H9 (cell line): ENCODE measurements around the gene C1QA. TPM values are rescaled to one million over a fixed set of nuclear protein-coding genes. Genes with fewer than 3 reads are reported as not detected.

Experiments used
- DNase-seq: peaks from one replicate; pipeline ENCODE4 v3.0.0-alpha.2; 2017
- H2AFZ ChIP-seq: one replicate; pipeline ENCODE4 v1.6.1; 2013; ENCODE audit warnings: mild to moderate bottlenecking, low read length, control low read depth, moderate library complexity
- H2AK5ac ChIP-seq: 2 replicates; pipeline ENCODE4 v1.6.1; 2013; ENCODE audit warnings: low read length, control low read depth, mixed read lengths; ENCODE audit not compliant: insufficient read length
- H2BK120ac ChIP-seq: one replicate; pipeline ENCODE4 v1.6.1; 2013; ENCODE audit warnings: low read depth, mild to moderate bottlenecking, low read length, control low read depth, inconsistent platforms; ENCODE audit not compliant: poor library complexity, severe bottlenecking
- H2BK12ac ChIP-seq: 2 replicates; pipeline ENCODE4 v1.6.1; 2013; ENCODE audit warnings: low read length, control low read depth, mixed read lengths, low read depth; ENCODE audit not compliant: insufficient read length
- H2BK15ac ChIP-seq: 2 replicates; pipeline ENCODE4 v1.6.1; 2013; ENCODE audit warnings: low read depth, low read length, control low read depth
- H2BK20ac ChIP-seq: one replicate; pipeline ENCODE4 v1.6.1; 2013; ENCODE audit warnings: low read depth, mild to moderate bottlenecking, low read length, control low read depth, inconsistent platforms; ENCODE audit not compliant: poor library complexity, severe bottlenecking
- H2BK5ac ChIP-seq: 2 replicates; pipeline ENCODE4 v1.6.1; 2013; ENCODE audit warnings: low read length, control low read depth, mixed read lengths; ENCODE audit not compliant: insufficient read length
- H3K14ac ChIP-seq: 2 replicates; pipeline ENCODE4 v1.6.1; 2013; ENCODE audit warnings: low read length, control low read depth; ENCODE audit not compliant: insufficient read depth
- H3K18ac ChIP-seq: 2 replicates; pipeline ENCODE4 v1.6.1; 2013; ENCODE audit warnings: low read depth, mild to moderate bottlenecking, mixed read lengths, low read length, control low read depth; ENCODE audit not compliant: insufficient read length
- H3K23ac ChIP-seq: 2 replicates; pipeline ENCODE4 v1.6.1; 2013; ENCODE audit warnings: low read length, control low read depth, mixed read lengths, low read depth; ENCODE audit not compliant: insufficient read length
- H3K23me2 ChIP-seq: 2 replicates; pipeline ENCODE4 v1.6.1; 2013; ENCODE audit warnings: low read depth, mild to moderate bottlenecking, mixed read lengths, low read length, control low read depth; ENCODE audit not compliant: insufficient read length, poor library complexity, severe bottlenecking
- H3K27ac ChIP-seq: 2 replicates; pipeline ENCODE4 v1.5.1; 2013; ENCODE audit warnings: low read length, control low read depth, mixed read lengths, low read depth; ENCODE audit not compliant: insufficient read length
- H3K27me3 ChIP-seq: 2 replicates; pipeline ENCODE4 v1.6.1; 2013; ENCODE audit warnings: low read length, control low read depth, inconsistent platforms; ENCODE audit not compliant: insufficient read depth
- H3K4ac ChIP-seq: 2 replicates; pipeline ENCODE4 v1.6.1; 2013; ENCODE audit warnings: low read depth, mild to moderate bottlenecking, control low read depth, inconsistent platforms, low read length, moderate library complexity
- H3K4me1 ChIP-seq: 2 replicates; pipeline ENCODE4 v1.6.1; 2013; ENCODE audit warnings: low read length, control low read depth, inconsistent platforms; ENCODE audit not compliant: insufficient read depth
- H3K4me2 ChIP-seq: 2 replicates; pipeline ENCODE4 v1.6.1; 2013; ENCODE audit warnings: low read length, control low read depth, mixed read lengths; ENCODE audit not compliant: insufficient read length, insufficient read depth
- H3K56ac ChIP-seq: 2 replicates; pipeline ENCODE4 v1.6.1; 2013; ENCODE audit warnings: low read depth, mild to moderate bottlenecking, mixed read lengths, low read length, control low read depth; ENCODE audit not compliant: insufficient read length
- H3K79me1 ChIP-seq: 2 replicates; pipeline ENCODE4 v1.6.1; 2013; ENCODE audit warnings: low read depth, mild to moderate bottlenecking, moderate library complexity, low read length, control low read depth, inconsistent platforms; ENCODE audit not compliant: insufficient read depth, poor library complexity, severe bottlenecking
- H3K79me2 ChIP-seq: 2 replicates; pipeline ENCODE4 v1.6.1; 2013; ENCODE audit warnings: low read length, control low read depth, inconsistent platforms; ENCODE audit not compliant: insufficient read depth
- H3K9ac ChIP-seq: 2 replicates; pipeline ENCODE4 v1.6.1; 2013; ENCODE audit warnings: low read length, control low read depth, mixed read lengths; ENCODE audit not compliant: insufficient read length; ENCODE audit errors: extremely low read depth
- H3K9me3 ChIP-seq: one replicate; pipeline ENCODE4 v1.6.1; 2013; ENCODE audit warnings: low read depth, low read length, inconsistent platforms; ENCODE audit not compliant: control insufficient read depth
- H3T11ph ChIP-seq: one replicate; pipeline ENCODE4 v1.6.1; 2013; ENCODE audit warnings: mild to moderate bottlenecking, low read length, control low read depth, inconsistent platforms
- H4K20me1 ChIP-seq: one replicate; pipeline ENCODE4 v1.6.1; 2013; ENCODE audit not compliant: control insufficient read depth, insufficient read length, insufficient read depth
- H4K5ac ChIP-seq: 2 replicates; pipeline ENCODE4 v1.6.1; 2013; ENCODE audit warnings: low read depth, mild to moderate bottlenecking, mixed read lengths, low read length, control low read depth; ENCODE audit not compliant: insufficient read length
- H4K8ac ChIP-seq: replicated peaks from 2 replicates; pipeline ENCODE4 v1.6.1; 2013; ENCODE audit warnings: low read length, control low read depth, mixed read lengths, low read depth; ENCODE audit not compliant: insufficient read length
- H4K91ac ChIP-seq: 2 replicates; pipeline ENCODE4 v1.6.1; 2013; ENCODE audit warnings: low read depth, mild to moderate bottlenecking, moderate library complexity, mixed read lengths, low read length, control low read depth; ENCODE audit not compliant: insufficient read length
- H3K27ac Mint-ChIP-seq, 3 experiments: 2 replicates in 2 of 3; 3 replicates in 1 of 3; pipeline ENCODE4 v1.8.0; 2020 to 2021; ENCODE audit warnings: mixed read lengths in 3 of 3, mild to moderate bottlenecking in 1 of 3, moderate library complexity in 1 of 3
- H3K27me3 Mint-ChIP-seq: 2 replicates; pipeline ENCODE4 v1.8.0; 2021; ENCODE audit warnings: low read depth, mild to moderate bottlenecking, moderate library complexity, mixed read lengths
- H3K36me3 Mint-ChIP-seq, 3 experiments: 2 replicates in 2 of 3; 3 replicates in 1 of 3; pipeline ENCODE4 v1.8.0; 2020 to 2021; ENCODE audit warnings: low read depth in 3 of 3, mixed read lengths in 3 of 3; ENCODE audit not compliant: insufficient read depth in 1 of 3
- H3K4me1 Mint-ChIP-seq, 2 experiments: 2 replicates each; pipeline ENCODE4 v1.8.0; 2020; ENCODE audit warnings: mixed read lengths in 2 of 2
- H3K4me3 Mint-ChIP-seq, 2 experiments: 2 replicates in 1 of 2; 3 replicates in 1 of 2; pipeline ENCODE4 v1.8.0; 2020 to 2021; ENCODE audit warnings: mild to moderate bottlenecking in 2 of 2, mixed read lengths in 2 of 2, moderate library complexity in 1 of 2
- H3K9me3 Mint-ChIP-seq, 2 experiments: 2 replicates in 1 of 2; 3 replicates in 1 of 2; pipeline ENCODE4 v1.8.0; 2020; ENCODE audit warnings: mild to moderate bottlenecking in 2 of 2, mixed read lengths in 2 of 2, moderate library complexity in 1 of 2
- WGBS: extraction: QIAGEN DNeasy Blood & Tissue Kit; methylation state at CpG from one replicate; pipeline ENCODE4 v1.1.7; 2013; ENCODE audit warnings: missing lambda C conversion rate, low lambda C conversion rate, mixed read lengths; ENCODE audit not compliant: insufficient read length; ENCODE audit errors: extremely low coverage; 5-methylcytosine and 5-hydroxymethylcytosine counted together
- total RNA-seq: library from RNA; stranded (reverse); gene quantifications from 2 replicates; pipeline ENCODE4 v1.2.1, GENCODE V29; 2021
- TF ChIP-seq, protein P1 (sequence below): fragments of 200-600 bp; sonication (generic); conservative IDR thresholded peaks from 3 replicates; pipeline ENCODE4 v1.8.0; 2021; ENCODE audit warnings: antibody characterized with exemption, mild to moderate bottlenecking

C1QA gene
- total RNA-seq, 1 experiment from 2014 or later = not detected

DNA sequence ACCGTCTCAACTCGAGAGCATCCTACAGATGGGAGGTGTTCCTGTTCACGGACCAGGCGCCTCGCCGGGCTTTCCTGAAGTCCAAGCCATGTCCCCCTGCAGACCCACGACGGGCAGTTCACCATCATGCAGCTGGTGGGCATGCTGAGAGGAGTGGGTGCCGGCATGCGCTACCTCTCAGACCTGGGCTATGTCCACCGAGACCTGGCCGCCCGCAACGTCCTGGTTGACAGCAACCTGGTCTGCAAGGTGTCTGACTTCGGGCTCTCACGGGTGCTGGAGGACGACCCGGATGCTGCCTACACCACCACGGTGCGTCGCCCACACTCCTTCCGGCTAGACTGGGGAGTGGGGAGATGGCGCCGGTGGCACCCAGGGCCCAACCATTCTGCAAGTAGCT is 37.7 kb upstream of the C1QA start:
- Histone ChIP-seq H3K27me3 (no peaks in the 10 kb centered on the region), H2BK5ac (no peak overlapping the region), H3K27ac (no peak overlapping the region), H3K79me2 (no peaks in the 10 kb centered on the region), H3K4ac (no peak overlapping the region), H4K8ac (no peak overlapping the region), H2AFZ (no peak overlapping the region), H2BK20ac (no peak overlapping the region), H3K9me3 (no peaks in the 10 kb centered on the region), H3K79me1 (no peaks in the 10 kb centered on the region), H2BK120ac (no peak overlapping the region), H3K23ac (no peak overlapping the region), H3K9ac (no peak overlapping the region), H3K14ac (no peak overlapping the region), H3K56ac (no peak overlapping the region), H4K5ac (no peak overlapping the region), H3K18ac (no peak overlapping the region), H4K20me1 (no peaks in the 10 kb centered on the region), H4K91ac (no peak overlapping the region), H2BK12ac (no peak overlapping the region), H3T11ph (no peak overlapping the region), H2AK5ac (no peak overlapping the region), H3K23me2 (no peaks in the 10 kb centered on the region), H3K4me2 (no peak overlapping the region), H2BK15ac (no peak overlapping the region), H3K4me1 (no peaks in the 10 kb centered on the region)
- no peaks in the 10 kb centered on the region for H3K9me3 Mint-ChIP-seq
- no peak for DNase-seq
- H3K4me1 Mint-ChIP-seq = peaks cover 0 to 13% of the 10 kb centered on the region in 2 experiments; a peak in 2 of 4 replicates
- peaks cover 5% of the 10 kb centered on the region for H3K27me3 Mint-ChIP-seq
- H3K27ac Mint-ChIP-seq = no peak overlapping the region
- no peaks in the 10 kb centered on the region for H3K36me3 Mint-ChIP-seq
- no CpG with 5 or more reads among the region's 24 CpGs for WGBS
- H3K4me3 Mint-ChIP-seq = no peak overlapping the region
- TF ChIP-seq, protein P1, sequence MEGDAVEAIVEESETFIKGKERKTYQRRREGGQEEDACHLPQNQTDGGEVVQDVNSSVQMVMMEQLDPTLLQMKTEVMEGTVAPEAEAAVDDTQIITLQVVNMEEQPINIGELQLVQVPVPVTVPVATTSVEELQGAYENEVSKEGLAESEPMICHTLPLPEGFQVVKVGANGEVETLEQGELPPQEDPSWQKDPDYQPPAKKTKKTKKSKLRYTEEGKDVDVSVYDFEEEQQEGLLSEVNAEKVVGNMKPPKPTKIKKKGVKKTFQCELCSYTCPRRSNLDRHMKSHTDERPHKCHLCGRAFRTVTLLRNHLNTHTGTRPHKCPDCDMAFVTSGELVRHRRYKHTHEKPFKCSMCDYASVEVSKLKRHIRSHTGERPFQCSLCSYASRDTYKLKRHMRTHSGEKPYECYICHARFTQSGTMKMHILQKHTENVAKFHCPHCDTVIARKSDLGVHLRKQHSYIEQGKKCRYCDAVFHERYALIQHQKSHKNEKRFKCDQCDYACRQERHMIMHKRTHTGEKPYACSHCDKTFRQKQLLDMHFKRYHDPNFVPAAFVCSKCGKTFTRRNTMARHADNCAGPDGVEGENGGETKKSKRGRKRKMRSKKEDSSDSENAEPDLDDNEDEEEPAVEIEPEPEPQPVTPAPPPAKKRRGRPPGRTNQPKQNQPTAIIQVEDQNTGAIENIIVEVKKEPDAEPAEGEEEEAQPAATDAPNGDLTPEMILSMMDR = no peak
